NB4 (cell line): ENCODE measurements around the gene IL11.
A peak's percentile ranks its signal among the peaks of the same experiment; 100 is the strongest.
"Not testable (repeated sequence)": the region's sequence is repeated elsewhere in the genome, so short reads cannot be mapped to it uniquely, and the experiment has no call there.

Experiments used
- DNase-seq: peaks from one replicate; pipeline ENCODE4 v3.0.0; 2010; ENCODE audit warnings: low read depth
- H3K4me3 ChIP-seq: one replicate; pipeline ENCODE4 v1.5.1; 2011; ENCODE audit warnings: mild to moderate bottlenecking, low read depth, low read length, moderate library complexity
- CTCF ChIP-seq: IDR thresholded peaks from one replicate; pipeline ENCODE4 v1.5.1; 2012; ENCODE audit warnings: low read depth, low read length
- MAX ChIP-seq: IDR thresholded peaks from 2 replicates; pipeline ENCODE4 v1.6.1; 2011; ENCODE audit warnings: low read depth, low read length
- MYC ChIP-seq: IDR thresholded peaks from 2 replicates; pipeline ENCODE4 v1.6.1; 2011; ENCODE audit warnings: low read depth, low read length
- POLR2A ChIP-seq: IDR thresholded peaks from 2 replicates; pipeline ENCODE4 v1.6.1; 2011; ENCODE audit warnings: mild to moderate bottlenecking; ENCODE audit not compliant: insufficient read length; ENCODE audit errors: extremely low read depth

The IL11 gene

GRCh38 chr19:55408533-55408872 lies 38.2 kb upstream of the IL11 start:
- no peak for DNase-seq
- TF ChIP-seq CTCF (no peak), POLR2A (no peak), MYC (no peak), MAX (no peak)
- H3K4me3 ChIP-seq: no peak overlapping the region

- no peak overlapping the region for H3K4me3 ChIP-seq
- TF ChIP-seq POLR2A (peak; percentile 20), CTCF (no peak), MAX (peak; percentile 86), MYC (peak; percentile 96)
- peak; percentile 98 for DNase-seq
These were observed 37.7 kb upstream of the IL11 start for GRCh38 chr19:55407800-55408532.

- DNase-seq: not testable (repeated sequence)
- peak within 1 kb of the TSS; percentile 82 for H3K4me3 ChIP-seq
- peak; percentile 95 for TF ChIP-seq POLR2A
These were observed 37.2 kb upstream of the IL11 start, which contains the start of gene UBE2S for GRCh38 chr19:55407550-55407799. Gene UBE2S (minus strand): TSS chr19:55407788. CDS start chr19:55407589, 199 bp downstream.

- no peak for TF ChIP-seq CTCF
- TF ChIP-seq MAX: no peak
- no peak for TF ChIP-seq POLR2A
- TF ChIP-seq MYC: no peak
- DNase-seq: peak; percentile 45
- peak overlapping the region; percentile 82 for H3K4me3 ChIP-seq
These were observed 36.7 kb upstream of the IL11 start for GRCh38 chr19:55406826-55407549.

GRCh38 chr19:55406091-55406825 lies 36.0 kb upstream of the IL11 start:
- TF ChIP-seq MAX (no peak), MYC (no peak), CTCF (no peak), POLR2A (no peak)
- no peak for DNase-seq
- H3K4me3 ChIP-seq: peak overlapping the region; percentile 82

GRCh38 chr19:55405638-55406037 lies 35.4 kb upstream of the IL11 start:
- TF ChIP-seq MAX: no peak
- no peak for TF ChIP-seq CTCF
- no peak for TF ChIP-seq MYC
- no peak for TF ChIP-seq POLR2A
- peak overlapping the region; percentile 82 for H3K4me3 ChIP-seq
- no peak for DNase-seq
